T-helper 1 cell treated with Interleukin-12 subunit alpha and Interleukin-12 subunit beta and Interleukin-4 antibody, amounts not matched to agents 30 ng/mL and 1 ng/mL, for 36 hours (primary cell): Measurements from ENCODE around the gene LRRC61. TPM values are rescaled to one million over a fixed set of nuclear protein-coding genes. Genes with fewer than 3 reads are reported as not detected.
"Not testable (repeated sequence)": the region's sequence is repeated elsewhere in the genome, so short reads cannot be mapped to it uniquely, and the experiment has no call there.

Experiments
- intact Hi-C: fragments of 100-400 bp; cut with micrococcal nuclease; formaldehyde crosslinking; loops from one replicate; pipeline ENCODE4 v1.15.1; 2024
- total RNA-seq: library from RNA; stranded (reverse); gene quantifications from 2 replicates; pipeline ENCODE4 v1.2.3, GENCODE V29; 2022

LRRC61 gene, protein sequence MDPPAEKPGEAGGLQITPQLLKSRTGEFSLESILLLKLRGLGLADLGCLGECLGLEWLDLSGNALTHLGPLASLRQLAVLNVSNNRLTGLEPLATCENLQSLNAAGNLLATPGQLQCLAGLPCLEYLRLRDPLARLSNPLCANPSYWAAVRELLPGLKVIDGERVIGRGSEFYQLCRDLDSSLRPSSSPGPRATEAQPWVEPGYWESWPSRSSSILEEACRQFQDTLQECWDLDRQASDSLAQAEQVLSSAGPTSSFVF
- total RNA-seq: 40.2 and 41.6 TPM in 2 replicates

- intact Hi-C loops: loop anchor here (1.0 to 10.0 kb wide), 18 partner anchors 36 to 1198 kb away; partner anchors contain the start of genes ABCF2, ATP6V0E2, FASTK and GIMAP4
Observed at GRCh38 chr7:150322833-150323681, at the start of gene LRRC61, which contains the start of gene ACTR3C. Gene LRRC61 (plus strand): TSS chr7:150323355. CDS start chr7:150336862, 13,507 bp downstream. Gene ACTR3C (minus strand): TSS chr7:150323545. CDS start chr7:150295296, 28,249 bp downstream.

DNA sequence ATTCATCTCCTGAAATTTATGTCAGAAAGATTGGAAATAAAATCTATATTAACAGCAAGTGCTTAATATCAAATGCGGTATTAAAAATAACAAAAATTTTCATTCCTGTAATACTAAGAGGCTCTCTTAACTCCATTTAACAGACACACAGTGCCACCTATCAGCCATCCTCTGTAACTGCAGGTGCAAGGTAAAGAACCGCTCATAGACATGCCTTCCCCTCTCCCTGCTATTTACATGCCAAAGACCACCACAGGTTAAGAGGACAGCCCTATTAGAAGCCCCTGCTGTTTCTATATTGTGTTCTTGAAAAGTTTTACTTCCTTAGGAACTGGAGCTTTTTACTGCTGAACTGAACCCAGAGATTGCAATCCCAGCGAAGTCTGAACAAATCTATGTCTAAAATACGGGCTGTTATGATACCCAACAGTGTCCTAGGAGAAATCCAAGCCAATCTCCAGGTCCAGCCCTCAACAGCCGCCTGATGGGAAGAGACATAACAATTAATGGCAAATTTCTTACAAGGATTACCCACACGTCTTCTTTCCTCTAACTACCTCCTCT, 46.9 kb upstream of the LRRC61 start:
- intact Hi-C loops: loop anchor here (2.0 to 10.0 kb wide), 3 partner anchors 211 to 469 kb away; no protein-coding TSS in a partner anchor

GRCh38 chr7:150278383-150278782, 44.8 kb upstream of the LRRC61 start:
- intact Hi-C loops: loop anchor here (5.0 to 10.0 kb wide), 2 partner anchors 214 to 471 kb away; no protein-coding TSS in a partner anchor

DNA sequence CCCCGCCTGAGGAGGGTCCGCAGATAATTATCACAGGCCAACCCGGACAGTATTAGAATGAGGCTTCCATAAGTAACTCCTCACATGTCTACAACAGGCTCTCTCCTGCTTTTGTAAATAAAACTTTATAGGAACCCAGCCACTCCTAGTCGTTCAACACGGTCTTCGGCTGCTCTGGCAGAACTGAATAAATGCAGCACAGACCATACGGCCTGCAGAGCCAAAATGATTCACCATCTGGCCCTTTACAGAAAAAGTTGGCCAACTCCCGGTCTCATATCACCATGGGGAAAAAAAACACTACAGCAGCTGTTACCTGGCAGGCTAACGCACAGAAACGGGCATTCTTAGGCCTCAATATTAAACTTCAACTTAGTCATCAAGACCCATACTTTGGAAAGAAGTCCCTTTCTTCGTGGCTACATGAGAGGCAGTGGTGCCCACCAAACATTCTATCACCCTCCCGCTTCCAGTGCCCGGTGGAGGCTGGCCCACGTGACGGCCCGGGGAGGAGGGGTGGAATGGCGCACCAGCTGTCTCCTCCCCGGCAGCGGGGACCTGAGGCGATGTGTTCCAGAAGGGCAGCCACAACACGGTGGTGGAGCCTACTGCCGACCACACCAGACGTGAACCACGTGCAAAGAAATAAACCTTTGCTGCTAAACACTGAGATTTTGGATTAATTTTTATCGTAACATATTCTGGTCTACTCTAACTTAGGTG, 41.3 kb upstream of the LRRC61 start:
- intact Hi-C loops: loop anchor here (10.0 kb wide), 1 partner anchor 233 kb away; the partner anchor contains the start of gene GIMAP7

- intact Hi-C loops: loop anchor here (10.0 kb wide), 1 partner anchor 232 kb away; the partner anchor contains the start of gene GIMAP7
Observed at GRCh38 chr7:150283111-150283510, 40.0 kb upstream of the LRRC61 start.

DNA sequence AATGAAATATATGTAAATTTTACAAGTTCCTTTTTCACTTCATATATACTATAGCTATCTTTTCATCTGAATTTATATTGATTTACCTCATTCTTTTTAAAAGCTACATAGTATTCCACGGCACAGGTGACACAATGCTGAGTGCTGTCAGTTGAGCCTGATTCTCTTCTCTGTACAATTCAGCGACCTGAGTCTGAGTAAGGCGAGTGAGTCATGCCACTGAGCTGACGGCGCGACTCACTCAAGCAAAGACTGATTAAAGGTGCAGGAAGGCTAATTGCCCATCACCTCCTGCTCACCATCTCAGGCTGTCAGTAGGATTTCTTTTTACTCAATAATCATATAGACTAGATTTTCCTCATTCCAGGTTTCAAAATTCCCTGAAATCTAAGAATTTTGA, 39.5 kb upstream of the LRRC61 start:
- intact Hi-C loops: loop anchor here (10.0 kb wide), 1 partner anchor 231 kb away; the partner anchor contains the start of gene GIMAP7

DNA sequence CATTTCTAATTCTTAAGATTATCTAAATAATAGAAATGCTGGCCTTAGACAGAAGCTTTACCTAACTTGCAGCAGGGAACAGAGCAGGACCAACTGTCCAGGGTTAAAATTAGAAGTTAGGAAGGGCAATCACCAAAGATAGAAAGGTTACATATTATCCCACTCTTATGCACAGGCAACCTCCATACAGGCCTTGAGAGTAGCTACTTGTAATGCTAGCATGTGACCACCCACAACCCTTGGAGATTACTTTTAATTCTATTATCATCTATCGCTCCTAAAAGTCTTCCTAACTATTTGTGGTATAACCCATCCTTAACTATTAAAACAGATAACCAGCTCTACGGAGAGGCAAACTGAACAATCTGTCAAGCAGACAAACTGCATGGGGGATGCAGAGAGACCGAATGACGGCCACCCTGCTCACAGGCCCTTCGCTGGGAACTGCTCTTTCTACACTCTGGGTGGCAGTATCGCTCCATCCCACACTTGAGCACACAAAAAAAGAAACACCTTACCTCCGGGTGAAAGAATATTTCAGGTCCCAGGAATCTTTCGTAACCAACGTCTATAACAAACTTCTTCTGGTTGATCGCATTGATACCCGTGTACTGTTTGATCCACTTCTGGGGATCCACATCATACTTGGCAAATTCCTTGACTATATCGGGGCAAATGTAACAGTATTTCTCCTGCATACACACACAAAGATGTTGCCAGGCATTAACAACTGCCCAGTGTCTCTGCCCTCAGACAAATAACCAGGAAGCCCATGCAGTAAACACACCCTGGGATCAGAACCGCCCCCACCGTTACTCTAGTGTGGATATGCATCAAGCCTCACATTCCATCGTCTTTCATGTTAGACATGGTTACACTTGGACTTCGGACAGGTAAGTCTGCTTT, 37.1 kb upstream of the LRRC61 start:
- intact Hi-C loops: loop anchor here (1.0 to 10.0 kb wide), 8 partner anchors 37 to 493 kb away; partner anchors contain the start of genes ACTR3C, GIMAP7, LRRC61 and ZNF775

GRCh38 chr7:150287815-150288214, 35.3 kb upstream of the LRRC61 start:
- intact Hi-C loops: loop anchor here (2.0 to 10.0 kb wide), 4 partner anchors 35 to 491 kb away; partner anchors contain the start of genes ACTR3C, GIMAP7 and LRRC61

- intact Hi-C loops: loop anchor here (10.0 kb wide), 1 partner anchor 226 kb away; the partner anchor contains the start of gene GIMAP7
Observed at GRCh38 chr7:150288816-150289215, 34.3 kb upstream of the LRRC61 start.

GRCh38 chr7:150290317-150290716, 32.8 kb upstream of the LRRC61 start:
- intact Hi-C loops: not testable (repeated sequence)

DNA sequence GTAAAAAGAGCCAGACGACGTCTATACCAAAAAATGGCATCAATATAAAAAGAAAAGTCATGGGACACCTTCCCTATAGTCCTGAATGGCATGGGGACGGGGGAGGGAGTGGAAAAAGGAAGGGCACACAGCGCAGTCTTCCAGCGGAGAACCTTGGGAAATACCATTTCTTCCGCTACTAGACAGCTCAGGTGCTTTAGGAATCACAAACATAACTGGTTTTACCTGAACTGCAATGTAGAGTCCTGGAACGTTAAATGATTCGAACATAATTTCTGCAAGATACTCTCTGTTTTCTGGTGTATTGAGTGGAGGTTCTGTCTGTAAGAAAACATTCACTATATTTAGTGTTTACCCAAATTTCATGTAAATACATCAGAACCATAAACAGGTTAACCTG, 28.1 kb upstream of the LRRC61 start:
- intact Hi-C loops: not testable (repeated sequence)

GRCh38 chr7:150295614-150296013, 27.5 kb upstream of the LRRC61 start:
- intact Hi-C loops: not testable (repeated sequence)

- intact Hi-C loops: not testable (repeated sequence)
Observed at GRCh38 chr7:150296802-150297201, 26.4 kb upstream of the LRRC61 start.

DNA sequence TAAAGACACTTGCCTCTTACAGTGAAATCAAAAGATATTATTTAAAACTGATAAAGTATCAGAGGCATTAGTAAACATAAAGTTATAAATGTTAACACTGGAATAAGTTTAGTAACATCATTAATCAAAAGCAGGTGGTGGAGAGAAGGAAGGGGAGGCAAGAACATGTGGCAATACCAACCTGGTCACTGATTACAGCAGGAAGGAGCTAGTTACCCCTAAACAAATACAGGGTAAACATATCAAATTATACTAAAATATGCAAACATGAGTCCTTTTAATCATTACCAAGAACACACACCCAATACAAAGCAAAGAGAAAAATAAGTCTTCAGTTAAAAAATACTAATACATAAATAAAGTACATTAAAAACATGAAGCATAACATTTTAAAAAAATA, 25.2 kb upstream of the LRRC61 start:
- intact Hi-C loops: not testable (repeated sequence)

- intact Hi-C loops: not testable (repeated sequence)
Observed at GRCh38 chr7:150302908-150303310, 20.2 kb upstream of the LRRC61 start.

DNA sequence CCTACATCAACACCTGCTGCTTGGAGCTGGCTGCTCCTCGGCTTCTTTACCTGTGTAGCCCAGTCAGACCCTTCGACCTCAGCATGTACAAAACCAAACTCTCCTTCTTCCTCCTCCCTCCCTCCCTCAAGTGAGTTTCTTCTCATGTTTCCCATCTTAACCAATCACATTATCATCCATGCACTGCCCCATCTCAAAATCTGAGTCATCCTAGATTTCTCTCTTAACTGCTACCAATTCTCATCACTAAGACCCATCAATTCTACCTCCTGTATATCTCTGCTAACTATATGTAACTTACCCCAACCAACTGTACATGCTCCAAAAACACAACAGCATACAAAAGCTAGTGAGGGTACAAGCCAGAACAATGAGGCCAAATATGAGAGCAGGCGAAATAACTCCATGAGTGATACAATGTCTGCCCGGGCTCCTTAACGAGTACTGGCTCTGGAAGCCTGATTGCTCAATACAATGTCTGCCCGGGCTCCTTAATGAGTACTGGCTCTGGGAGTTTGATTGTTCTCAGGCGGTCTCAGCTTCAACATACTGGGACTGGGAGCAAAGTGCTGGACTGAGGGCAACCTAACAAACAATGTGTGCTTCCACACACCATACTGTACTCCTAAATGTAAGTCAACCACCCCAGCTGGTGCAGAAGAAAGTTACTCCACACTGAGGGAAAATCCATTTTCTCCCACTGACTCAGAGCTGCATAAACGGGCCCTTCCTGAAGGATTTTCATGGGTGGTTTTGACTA, 18.5 kb upstream of the LRRC61 start:
- intact Hi-C loops: not testable (repeated sequence)

DNA sequence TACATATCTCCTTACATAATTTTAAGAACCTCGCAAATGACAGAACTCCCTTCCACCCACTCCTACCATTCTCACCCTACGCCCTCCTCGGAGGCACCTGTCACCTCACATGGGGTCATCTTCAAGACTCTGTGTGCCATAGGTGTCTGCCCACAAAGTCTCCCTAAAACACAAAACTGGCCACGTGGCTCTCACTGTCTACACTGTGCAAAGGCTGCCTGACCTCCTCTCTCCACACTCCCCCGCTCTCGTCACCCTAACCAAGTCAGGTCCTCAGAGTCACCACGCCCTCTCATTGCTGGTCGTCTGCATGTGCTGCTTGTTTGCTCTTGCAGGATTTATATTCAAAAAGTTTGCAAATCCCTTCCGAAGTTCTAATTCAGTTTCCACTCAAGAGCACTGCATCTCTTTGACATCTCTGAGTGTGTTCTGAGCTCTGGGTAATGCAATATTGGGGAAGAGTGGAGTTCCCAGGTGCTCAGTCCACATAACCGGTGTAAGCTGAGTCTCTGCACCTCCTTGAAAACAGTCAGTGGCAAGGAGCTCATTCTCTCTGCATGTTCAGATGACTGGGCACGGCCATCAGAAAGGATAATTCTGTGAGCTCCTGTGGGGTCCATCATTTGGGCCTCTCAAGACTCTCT, 17.8 kb upstream of the LRRC61 start:
- intact Hi-C loops: not testable (repeated sequence)

DNA sequence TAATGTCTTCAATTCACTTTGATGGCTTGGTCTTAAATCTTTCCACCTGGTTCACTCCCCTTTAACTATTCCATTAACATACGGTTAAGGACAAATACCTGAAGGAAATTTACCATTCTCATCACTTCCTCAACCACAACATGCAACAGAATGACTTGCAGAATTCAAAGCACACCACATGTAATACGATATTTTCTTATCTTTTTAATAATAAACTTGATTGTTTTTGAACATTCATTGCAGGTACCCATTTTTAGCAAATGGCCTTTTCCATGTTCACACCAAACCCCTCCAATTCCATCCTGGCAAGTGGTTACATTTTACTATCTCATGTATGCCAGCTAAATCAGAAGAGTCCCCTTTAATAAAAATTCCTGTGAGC, 17.3 kb upstream of the LRRC61 start:
- intact Hi-C loops: not testable (repeated sequence)
